SK-N-SH (cell line): ENCODE results near the gene SH3GL2.

Experiments
- RCOR1 ChIP-seq: fragments of 150-350 bp; IDR thresholded peaks from 2 replicates; pipeline ENCODE4 v1.6.1; 2017; ENCODE audit warnings: antibody characterized with exemption, low read length
- TF ChIP-seq, protein P1 (sequence below): IDR thresholded peaks from 2 replicates; pipeline ENCODE4; 2012
- TF ChIP-seq, protein P2 (sequence below): fragments of 200-600 bp; sonication (generic); IDR thresholded peaks from 2 replicates; pipeline ENCODE4 v1.6.1; 2017; ENCODE audit warnings: antibody characterized with exemption, mild to moderate bottlenecking, moderate library complexity

DNA sequence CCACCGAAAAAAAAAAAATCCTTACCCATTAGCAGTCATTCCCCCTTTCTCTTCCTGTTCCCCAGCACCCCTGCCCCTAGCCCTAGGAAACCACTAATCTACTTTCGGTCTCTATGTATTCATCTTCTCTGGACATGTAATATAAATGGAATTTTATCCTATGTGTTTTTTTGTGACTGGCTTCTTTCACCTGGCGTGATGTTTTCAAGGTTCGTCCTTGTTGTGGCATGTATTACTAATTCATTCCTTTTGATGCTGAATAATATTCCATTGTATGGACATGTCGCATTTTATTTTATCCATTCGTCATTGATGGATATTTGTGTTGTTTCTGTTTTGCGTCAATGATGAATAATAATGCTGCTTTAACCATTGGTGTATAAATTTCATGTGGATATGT, 42.8 kb upstream of the SH3GL2 start:
- no peak for TF ChIP-seq RCOR1
- TF ChIP-seq, protein P1, sequence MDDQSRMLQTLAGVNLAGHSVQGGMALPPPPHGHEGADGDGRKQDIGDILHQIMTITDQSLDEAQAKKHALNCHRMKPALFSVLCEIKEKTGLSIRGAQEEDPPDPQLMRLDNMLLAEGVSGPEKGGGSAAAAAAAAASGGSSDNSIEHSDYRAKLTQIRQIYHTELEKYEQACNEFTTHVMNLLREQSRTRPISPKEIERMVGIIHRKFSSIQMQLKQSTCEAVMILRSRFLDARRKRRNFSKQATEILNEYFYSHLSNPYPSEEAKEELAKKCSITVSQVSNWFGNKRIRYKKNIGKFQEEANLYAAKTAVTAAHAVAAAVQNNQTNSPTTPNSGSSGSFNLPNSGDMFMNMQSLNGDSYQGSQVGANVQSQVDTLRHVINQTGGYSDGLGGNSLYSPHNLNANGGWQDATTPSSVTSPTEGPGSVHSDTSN, result no peak
- TF ChIP-seq, protein P2, sequence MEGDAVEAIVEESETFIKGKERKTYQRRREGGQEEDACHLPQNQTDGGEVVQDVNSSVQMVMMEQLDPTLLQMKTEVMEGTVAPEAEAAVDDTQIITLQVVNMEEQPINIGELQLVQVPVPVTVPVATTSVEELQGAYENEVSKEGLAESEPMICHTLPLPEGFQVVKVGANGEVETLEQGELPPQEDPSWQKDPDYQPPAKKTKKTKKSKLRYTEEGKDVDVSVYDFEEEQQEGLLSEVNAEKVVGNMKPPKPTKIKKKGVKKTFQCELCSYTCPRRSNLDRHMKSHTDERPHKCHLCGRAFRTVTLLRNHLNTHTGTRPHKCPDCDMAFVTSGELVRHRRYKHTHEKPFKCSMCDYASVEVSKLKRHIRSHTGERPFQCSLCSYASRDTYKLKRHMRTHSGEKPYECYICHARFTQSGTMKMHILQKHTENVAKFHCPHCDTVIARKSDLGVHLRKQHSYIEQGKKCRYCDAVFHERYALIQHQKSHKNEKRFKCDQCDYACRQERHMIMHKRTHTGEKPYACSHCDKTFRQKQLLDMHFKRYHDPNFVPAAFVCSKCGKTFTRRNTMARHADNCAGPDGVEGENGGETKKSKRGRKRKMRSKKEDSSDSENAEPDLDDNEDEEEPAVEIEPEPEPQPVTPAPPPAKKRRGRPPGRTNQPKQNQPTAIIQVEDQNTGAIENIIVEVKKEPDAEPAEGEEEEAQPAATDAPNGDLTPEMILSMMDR, result no peak
